HFF-Myc (cell line): ENCODE measurements around the gene EP400.

ENCODE experiments used
- DNase-seq: peaks from one replicate; pipeline ENCODE4 v3.0.0-alpha.2; 2011; ENCODE audit warnings: low read depth; ENCODE audit errors: extremely low read depth
- H3K4me3 ChIP-seq: replicated peaks from 2 replicates; pipeline ENCODE4 v1.5.1; 2011; ENCODE audit warnings: low read depth, mild to moderate bottlenecking, control low read depth, low read length
- CTCF ChIP-seq: IDR thresholded peaks from 2 replicates; pipeline ENCODE4 v1.5.1; 2012; ENCODE audit warnings: mild to moderate bottlenecking, low read depth, low read length, control low read depth; ENCODE audit errors: missing control alignments

The EP400 gene

GRCh38 chr12:131905081-131905629 is 44.6 kb upstream of the EP400 start:
- no peak for DNase-seq
- no peak for TF ChIP-seq CTCF
- H3K4me3 ChIP-seq, result no peak overlapping the region

- no peak for DNase-seq
- no peak overlapping the region for H3K4me3 ChIP-seq
- TF ChIP-seq CTCF, result no peak
Measured at GRCh38 chr12:131905630-131906091, 44.1 kb upstream of the EP400 start.

- H3K4me3 ChIP-seq, result no peak overlapping the region
- no peak for TF ChIP-seq CTCF
- no peak for DNase-seq
Measured at GRCh38 chr12:131907379-131908091, 42.2 kb upstream of the EP400 start.

- H3K4me3 ChIP-seq, result no peak overlapping the region
- no peak for TF ChIP-seq CTCF
- DNase-seq, result no peak
Measured at GRCh38 chr12:131908092-131909080, 41.4 kb upstream of the EP400 start.

GRCh38 chr12:131909081-131909751 is 40.5 kb upstream of the EP400 start:
- DNase-seq, result no peak
- no peak for TF ChIP-seq CTCF
- H3K4me3 ChIP-seq, result no peak overlapping the region

- no peak overlapping the region for H3K4me3 ChIP-seq
- TF ChIP-seq CTCF, result no peak
- no peak for DNase-seq
Measured at GRCh38 chr12:131909752-131910219, 40.0 kb upstream of the EP400 start.
